K562 (cell line): ENCODE measurements around the gene FOXK2. TPM values are rescaled to one million over a fixed set of nuclear protein-coding genes. Genes with fewer than 3 reads are reported as not detected.

Source experiments
- BCOR ChIP-seq: fragments of 450-650 bp; IDR thresholded peaks from 2 replicates; pipeline ENCODE4 v1.6.1; 2016
- BRCA1 ChIP-seq, 2 experiments: fragments of 450-650 bp in 1 of 2; sonication (generic) in 1 of 2; formaldehyde crosslinking in 1 of 2; IDR thresholded peaks; 2 replicates each; pipeline versions ENCODE4 v1.5.0 to v1.6.1; 2017 to 2020; ENCODE audit warnings: mild to moderate bottlenecking in 1 of 2, missing genetic modification reagents in 1 of 2
- CC2D1A ChIP-seq: fragments of 450-650 bp; IDR thresholded peaks from 2 replicates; pipeline ENCODE4 v1.6.1; 2017; ENCODE audit warnings: mild to moderate bottlenecking
- CHAMP1 ChIP-seq: fragments of 450-650 bp; IDR thresholded peaks from 2 replicates; pipeline ENCODE4 v1.6.1; 2016; ENCODE audit warnings: mild to moderate bottlenecking
- FOXP1 ChIP-seq: sonication (generic); formaldehyde crosslinking; IDR thresholded peaks from 2 replicates; pipeline ENCODE4 v1.8.0; 2022; ENCODE audit warnings: mild to moderate bottlenecking, missing genetic modification reagents
- HDAC6 ChIP-seq: IDR thresholded peaks from 2 replicates; pipeline ENCODE4 v1.6.1; 2012; ENCODE audit warnings: low read depth, mild to moderate bottlenecking, control low read depth, inconsistent platforms, low read length, moderate library complexity
- KAT7 ChIP-seq: sonication (generic); formaldehyde crosslinking; IDR thresholded peaks from 2 replicates; pipeline ENCODE4 v1.8.0; 2022; ENCODE audit warnings: missing genetic modification reagents, mild to moderate bottlenecking, borderline replicate concordance
- L3MBTL2 ChIP-seq: fragments of 450-650 bp; IDR thresholded peaks from 2 replicates; pipeline ENCODE4 v1.6.1; 2016; ENCODE audit warnings: mild to moderate bottlenecking, moderate library complexity
- LARP7 ChIP-seq: fragments of 450-650 bp; IDR thresholded peaks from 2 replicates; pipeline ENCODE4 v1.6.1; 2016
- MLX ChIP-seq, 2 experiments: fragments of 450-650 bp in 1 of 2; sonication (generic) in 1 of 2; formaldehyde crosslinking; conservative IDR thresholded peaks; 2 replicates each; pipeline versions ENCODE4 v1.4.0 to v1.8.1; 2020 to 2022; ENCODE audit warnings: mild to moderate bottlenecking in 1 of 2, missing genetic modification reagents in 1 of 2
- POLR2H ChIP-seq: IDR thresholded peaks from 2 replicates; pipeline ENCODE4 v1.6.1; 2016; ENCODE audit warnings: missing genetic modification characterization, low read depth, mild to moderate bottlenecking, control low read depth, missing compliant biosample characterization, moderate library complexity
- RB1 ChIP-seq: fragments of 450-650 bp; IDR thresholded peaks from 2 replicates; pipeline ENCODE4 v1.6.1; 2017; ENCODE audit warnings: low read depth, mild to moderate bottlenecking
- RNF2 ChIP-seq: sonication (generic); IDR thresholded peaks from 2 replicates; pipeline ENCODE4 v1.6.1; 2016
- SRSF9 ChIP-seq: fragments of 200-400 bp; formaldehyde crosslinking; IDR thresholded peaks from 2 replicates; pipeline ENCODE4 v1.6.1; 2017; ENCODE audit warnings: low read depth, low read length, borderline replicate concordance
- TGIF2 ChIP-seq: sonication (generic); formaldehyde crosslinking; IDR thresholded peaks from 2 replicates; pipeline ENCODE4 v1.8.1; 2022; ENCODE audit warnings: mild to moderate bottlenecking, missing genetic modification reagents, moderate library complexity
- THRAP3 ChIP-seq: fragments of 450-650 bp; IDR thresholded peaks from 2 replicates; pipeline ENCODE4 v1.6.1; 2016; ENCODE audit warnings: mild to moderate bottlenecking, inconsistent platforms, borderline replicate concordance
- TOE1 ChIP-seq, 2 experiments: fragments of 450-650 bp in 1 of 2; sonication (generic) in 1 of 2; formaldehyde crosslinking in 1 of 2; IDR thresholded peaks; 2 replicates each; pipeline versions ENCODE4 v1.7.1 to v1.8.0; 2016 to 2022; ENCODE audit warnings: borderline replicate concordance in 2 of 2, mild to moderate bottlenecking in 2 of 2, antibody characterized with exemption in 1 of 2, inconsistent platforms in 1 of 2, low read depth in 1 of 2, missing genetic modification reagents in 1 of 2, moderate library complexity in 1 of 2
- ZBED1 ChIP-seq: IDR thresholded peaks from 2 replicates; pipeline ENCODE4 v1.6.1; 2014
- ZEB2 ChIP-seq: fragments of 450-650 bp; IDR thresholded peaks from 2 replicates; pipeline ENCODE4 v1.6.1; 2016
- ZNF134 ChIP-seq: fragments of 250-450 bp; sonication (Bioruptor Pico); conservative IDR thresholded peaks from 2 replicates; pipeline ENCODE4 v1.4.0; 2020
- ZNF778 ChIP-seq: fragments of 450-650 bp; formaldehyde crosslinking; IDR thresholded peaks from 2 replicates; pipeline ENCODE4 v1.4.0; 2020; ENCODE audit warnings: mild to moderate bottlenecking, moderate library complexity
- polyA plus RNA-seq, 8 experiments: library from polyadenylated mRNA; depleted of rRNA in 4 of 8; stranded (reverse) in 5 of 8; unstranded in 3 of 8; fragments of >200 nt; fragmentation: Nextera tagmentation in 2 of 8; fragmentation: Illumina TruSeq in 1 of 8; extraction: Ambion mirVana in 2 of 8; extraction: Trizol in 1 of 8; gene quantifications; 2 replicates each; pipeline versions ENCODE4 v1.2.1 to v1.2.3, GENCODE V29; 2011 to 2014; ENCODE audit warnings: inconsistent platforms in 1 of 8, missing spikeins in 1 of 8
- total RNA-seq, 7 experiments: library from RNA; depleted of rRNA in 6 of 7; stranded (reverse); fragments of >200 nt in 6 of 7; fragmentation: Illumina TruSeq in 2 of 7; extraction: Trizol in 2 of 7; gene quantifications; 2 replicates each; pipeline versions ENCODE4 v1.2.1 to v1.2.3, GENCODE V29; 2011 to 2021; ENCODE audit warnings: low replicate concordance in 1 of 7
- TF ChIP-seq, protein P1 (sequence below), 2 experiments: fragments of 450-650 bp in 1 of 2; sonication (generic) in 1 of 2; formaldehyde crosslinking in 1 of 2; IDR thresholded peaks in 1 of 2; conservative IDR thresholded peaks in 1 of 2; 2 replicates each; pipeline versions ENCODE4 v1.6.1 to v1.8.1; 2016 to 2023; ENCODE audit warnings: mild to moderate bottlenecking in 2 of 2, moderate library complexity in 2 of 2, inconsistent platforms in 1 of 2, missing genetic modification reagents in 1 of 2

The FOXK2 gene
- total and polyA plus RNA-seq, 9 of the 15 experiments (the other 6 are each of a cell fraction or from before 2014, with no cell fraction given) = 3.0 to 86.0 (median 44.1) TPM

GRCh38 chr17:82494236-82495055, 25.1 kb upstream of the FOXK2 start (continued):
- TF ChIP-seq, protein P1, sequence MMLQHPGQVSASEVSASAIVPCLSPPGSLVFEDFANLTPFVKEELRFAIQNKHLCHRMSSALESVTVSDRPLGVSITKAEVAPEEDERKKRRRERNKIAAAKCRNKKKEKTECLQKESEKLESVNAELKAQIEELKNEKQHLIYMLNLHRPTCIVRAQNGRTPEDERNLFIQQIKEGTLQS (IDR thresholded peaks at IDR 0.05) = no peak; the same call in 1 of the 2 replicates
- TF ChIP-seq, protein P1 (CRISPR knock-in tag; conservative IDR thresholded peaks at IDR 0.05) = peak; percentile 81
- TF ChIP-seq POLR2H (tag) (peak; percentile 100), BRCA1 (IDR thresholded peaks at IDR 0.05) (no peak), BRCA1 (CRISPR knock-in tag; IDR thresholded peaks at IDR 0.05) (no peak), SRSF9 (no peak), TOE1 (IDR thresholded peaks at IDR 0.05; ENCODE audit: borderline replicate concordance) (peak; percentile 78), TOE1 (CRISPR knock-in tag; IDR thresholded peaks at IDR 0.05; ENCODE audit: borderline replicate concordance, low read depth) (peak; percentile 22; the same call in 1 of the 2 replicates), THRAP3 (no peak), LARP7 (0 out of 2 replicates have a peak, but pooled peaks have one; percentile 3), ZBED1 (no peak), FOXP1 (CRISPR knock-in tag) (no peak; the same call in 1 of the 2 replicates), ZNF778 (CRISPR knock-in tag) (no peak), RB1 (peak; percentile 88), RNF2 (peak; percentile 72), KAT7 (CRISPR knock-in tag) (no peak; the same call in 1 of the 2 replicates), CHAMP1 (peak; percentile 77; the same call in 1 of the 2 replicates), BCOR (peak; percentile 94; the same call in 1 of the 2 replicates), ZNF134 (CRISPR knock-in tag) (no peak), MLX (CRISPR knock-in tag; conservative IDR thresholded peaks at IDR 0.05) (no peak), L3MBTL2 (peak; percentile 89), ZEB2 (peak; percentile 70; the same call in 1 of the 2 replicates), HDAC6 (peak; percentile 88; the same call in 1 of the 2 replicates), TGIF2 (CRISPR knock-in tag) (no peak), CC2D1A (peak; percentile 38; the same call in 1 of the 2 replicates)
